Neural progenitor cell (in vitro differentiated cells): Measurements from ENCODE around the gene ZFHX3.

Experiments used
- CTCF ChIP-seq: fragments of 200-600 bp; sonication (generic); IDR thresholded peaks from 2 replicates; pipeline ENCODE4 v1.5.1; 2017; ENCODE audit warnings: antibody characterized with exemption, mild to moderate bottlenecking
- EZH2 ChIP-seq: fragments of 200-600 bp; sonication (generic); IDR thresholded peaks from 2 replicates; pipeline ENCODE4 v1.6.1; 2017; ENCODE audit warnings: antibody characterized with exemption, mild to moderate bottlenecking, moderate library complexity

- TF ChIP-seq CTCF (no peak), EZH2 (no peak)
Measured at GRCh38 chr16:72991211-72991610, 56.7 kb downstream of the ZFHX3 start.
